Stomach (tissue), 9 donors: Measurements from ENCODE around the gene RDH16. TPM values are rescaled to one million over a fixed set of nuclear protein-coding genes. Genes with fewer than 3 reads are reported as not detected.
A peak's percentile ranks its signal among the peaks of the same experiment; 100 is the strongest.
"Not testable (repeated sequence)": the region's sequence is repeated elsewhere in the genome, so short reads cannot be mapped to it uniquely, and the experiment has no call there.

Source experiments
- DNase-seq, 2 donors: peaks; one replicate each; pipeline versions ENCODE4 v3.0.0 to v3.0.0-alpha.2; 2013 to 2019
- H3K27ac ChIP-seq, 5 donors: fragments of 200-600 bp in 4 of 5; sonication (generic) in 4 of 5; one replicate each; pipeline ENCODE4 v1.5.1; 2013 to 2019; ENCODE audit warnings: mild to moderate bottlenecking in 1 of 5, moderate library complexity in 1 of 5
- H3K27me3 ChIP-seq, 3 donors: fragments of 200-600 bp; sonication (generic); one replicate each; pipeline ENCODE4 v1.5.1; 2017 to 2019; ENCODE audit warnings: mixed run types in 1 of 3
- H3K36me3 ChIP-seq, 4 donors: fragments of 200-600 bp; sonication (generic); 1 replicate in 3 of 4; 2 replicates in 1 of 4; pipeline ENCODE4 v1.5.1; 2016 to 2019
- H3K4me1 ChIP-seq, 4 donors: fragments of 200-600 bp; sonication (generic); one replicate each; pipeline ENCODE4 v1.5.1; 2016 to 2019
- H3K4me3 ChIP-seq, 4 donors: fragments of 200-600 bp; sonication (generic) in 3 of 4; one replicate each; pipeline ENCODE4 v1.5.1; 2016 to 2019; ENCODE audit warnings: mild to moderate bottlenecking in 1 of 4
- H3K9me3 ChIP-seq, 4 donors: fragments of 200-600 bp; sonication (generic); one replicate each; pipeline ENCODE4 v1.5.1; 2016 to 2019
- CTCF ChIP-seq, 7 experiments: fragments of 450-650 bp in 4 of 7; fragments of 200-600 bp in 3 of 7; sonication (generic) in 3 of 7; IDR thresholded peaks; one replicate each; pipeline ENCODE4 v1.5.1; 2016 to 2019; ENCODE audit warnings: antibody characterized with exemption in 7 of 7, control low read depth in 2 of 7, mild to moderate bottlenecking in 1 of 7
- EP300 ChIP-seq: sonication (generic); formaldehyde crosslinking; IDR thresholded peaks from one replicate; pipeline ENCODE4 v1.6.1; 2017; ENCODE audit warnings: antibody characterized with exemption
- POLR2A ChIP-seq, 4 donors: fragments of 450-650 bp; IDR thresholded peaks; one replicate each; pipeline ENCODE4 v1.6.1; 2016; ENCODE audit warnings: antibody characterized with exemption in 4 of 4, control low read depth in 2 of 4, mild to moderate bottlenecking in 1 of 4, moderate library complexity in 1 of 4
- POLR2AphosphoS5 ChIP-seq, 3 donors: sonication (generic); formaldehyde crosslinking; IDR thresholded peaks; one replicate each; pipeline ENCODE4 v1.6.1; 2016; ENCODE audit warnings: antibody characterized with exemption in 3 of 3
- WGBS, 5 donors: extraction: QIAGEN DNeasy Blood & Tissue Kit in 3 of 5; methylation state at CpG; one replicate each; pipeline versions ENCODE4 v1.1.5 to v1.1.7; 2013 to 2018; 5-methylcytosine and 5-hydroxymethylcytosine counted together
- intact Hi-C: fragments of 100-400 bp; cut with DNase I; formaldehyde crosslinking; loops from one replicate; pipeline ENCODE4 v1.15.1; 2023; ENCODE audit warnings: low total_unique reads
- polyA plus RNA-seq, 3 donors: library from polyadenylated mRNA; stranded (reverse); fragments of 200-250 nt; gene quantifications; one replicate each; pipeline ENCODE4 v1.2.3, GENCODE V29; 2013
- total RNA-seq, 5 donors: library from RNA; depleted of rRNA; stranded (reverse); fragments of >200 nt; gene quantifications; one replicate each; pipeline versions ENCODE4 v1.1.0 to v1.2.3, GENCODE V29; 2014 to 2016
- donor health status: healthy with polysubstance abuse.
- donor health status: Bipolar disorder and iron deficiency.
- donor health status: healthy.

The RDH16 gene
- total and polyA plus RNA-seq, 8 donors = 0.37 to 1.0 (median 0.68) TPM; not detected in 5

- Histone ChIP-seq H3K4me1 (no peaks in the 10 kb centered on the region), H3K27ac (no peak overlapping the region), H3K9me3 (no peaks in the 10 kb centered on the region), H3K4me3 (no peak overlapping the region), H3K36me3 (no peaks in the 10 kb centered on the region), H3K27me3 (no peaks in the 10 kb centered on the region)
- intact Hi-C loops = no loop called here
- TF ChIP-seq CTCF (IDR thresholded peaks at IDR 0.05) = no peak
- TF ChIP-seq POLR2A (IDR thresholded peaks at IDR 0.05) = no peak
- no peak for TF ChIP-seq POLR2AphosphoS5 (IDR thresholded peaks at IDR 0.05)
- no peak for DNase-seq
These were observed 9.0 kb downstream of the RDH16 start for GRCh38 chr12:56948457-56948777.

- Histone ChIP-seq H3K27ac (no peak overlapping the region), H3K4me3 (no peak overlapping the region), H3K4me1 (no peaks in the 10 kb centered on the region), H3K9me3 (no peaks in the 10 kb centered on the region), H3K27me3 (no peaks in the 10 kb centered on the region), H3K36me3 (no peaks in the 10 kb centered on the region)
- no peak for TF ChIP-seq POLR2A (IDR thresholded peaks at IDR 0.05)
- TF ChIP-seq POLR2AphosphoS5 (IDR thresholded peaks at IDR 0.05) = no peak
- TF ChIP-seq CTCF (IDR thresholded peaks at IDR 0.05) = no peak
- TF ChIP-seq EP300 = no peak
- 63 to 74% (median 70%) methylated on average over 6 of the region's 6 CpGs for WGBS, 5 donors
- DNase-seq = no peak
- intact Hi-C loops = no loop called here
These were observed 9.6 kb downstream of the RDH16 start for GRCh38 chr12:56947633-56948456.

GRCh38 chr12:56943878-56944277, 13.5 kb downstream of the RDH16 start:
- Histone ChIP-seq H3K4me3 (no peak overlapping the region), H3K4me1 (peaks cover 0 to 10% (median 5%) of the 10 kb centered on the region in 4 donors), H3K9me3 (no peaks in the 10 kb centered on the region), H3K27ac (no peak overlapping the region), H3K27me3 (no peaks in the 10 kb centered on the region), H3K36me3 (no peaks in the 10 kb centered on the region)
- WGBS, 5 donors = 92 to 95% (median 94%) methylated on average over 4 of the region's 4 CpGs
- TF ChIP-seq POLR2A (IDR thresholded peaks at IDR 0.05) = no peak
- no peak for DNase-seq
- intact Hi-C loops = no loop called here

GRCh38 chr12:56943374-56943773, 14.0 kb downstream of the RDH16 start:
- 80 to 89% (median 87%) methylated on average over 1 of the region's 1 CpG for WGBS, 5 donors
- H3K27me3 ChIP-seq, H3K9me3 ChIP-seq, H3K27ac ChIP-seq, intact Hi-C loops, H3K4me3 ChIP-seq, H3K36me3 ChIP-seq, DNase-seq: not testable (repeated sequence)
- H3K4me1 ChIP-seq = peaks cover 0 to 10% (median 5%) of the 10 kb centered on the region in 4 donors

- peaks cover 0 to 10% (median 5%) of the 10 kb centered on the region in 4 donors for H3K4me1 ChIP-seq
- intact Hi-C loops = no loop called here
- WGBS, 5 donors = 0 to 46% (median 21%) methylated on average over 1 to 3 of the region's 3 CpGs
- H3K27ac ChIP-seq = no peak overlapping the region
- H3K9me3 ChIP-seq = no peaks in the 10 kb centered on the region
- H3K4me3 ChIP-seq = no peak overlapping the region
- DNase-seq = peak in 1 of 2 donors; percentile 17
- no peaks in the 10 kb centered on the region for H3K27me3 ChIP-seq
- H3K36me3 ChIP-seq = no peaks in the 10 kb centered on the region
- no peak for TF ChIP-seq EP300
- TF ChIP-seq POLR2A (IDR thresholded peaks at IDR 0.05) = no peak
- no peak for TF ChIP-seq POLR2AphosphoS5 (IDR thresholded peaks at IDR 0.05)
- no peak for TF ChIP-seq CTCF (IDR thresholded peaks at IDR 0.05)
These were observed 15.9 kb downstream of the RDH16 start for GRCh38 chr12:56941299-56942017.

GRCh38 chr12:56940942-56941298, 16.5 kb downstream of the RDH16 start:
- DNase-seq, H3K9me3 ChIP-seq, H3K27me3 ChIP-seq, H3K4me3 ChIP-seq, intact Hi-C loops, H3K27ac ChIP-seq, H3K36me3 ChIP-seq: not testable (repeated sequence)
- H3K4me1 ChIP-seq = peaks cover 0 to 10% (median 5%) of the 10 kb centered on the region in 4 donors
- WGBS, 5 donors = 12 to 13% methylated on average over 1 of the region's 4 CpGs; no CpG with 5 or more reads in 3 of the 5 donors
